ENCODE measurements around the gene KRTAP29-1.
"Not testable (repeated sequence)": the region's sequence is repeated elsewhere in the genome, so short reads cannot be mapped to it uniquely, and the experiment has no call there.

Gene KRTAP29-1

GRCh38 chr17:41296846-41297245 lies 5.8 kb downstream of the KRTAP29-1 start:
- no peak for DNase-seq

- no peak for DNase-seq
These were observed 8.6 kb downstream of the KRTAP29-1 start for GRCh38 chr17:41294016-41294415.

- no peak for DNase-seq
These were observed 15.6 kb downstream of the KRTAP29-1 start for GRCh38 chr17:41287050-41287449.

GRCh38 chr17:41284546-41284945 lies 18.1 kb downstream of the KRTAP29-1 start:
- DNase-seq = no peak

GRCh38 chr17:41284043-41284442 lies 18.6 kb downstream of the KRTAP29-1 start:
- DNase-seq = no peak

GRCh38 chr17:41278176-41278955 lies 24.3 kb downstream of the KRTAP29-1 start:
- DNase-seq = no peak

- not testable (repeated sequence) for DNase-seq
These were observed 26.9 kb downstream of the KRTAP29-1 start, which contains the start of gene KRTAP9-7 for GRCh38 chr17:41275648-41276190. Gene KRTAP9-7 (plus strand): TSS chr17:41275698. CDS start chr17:41275698, 0 bp downstream.

- no peak for DNase-seq
These were observed 30.8 kb downstream of the KRTAP29-1 start for GRCh38 chr17:41271858-41272257.

- DNase-seq = not testable (repeated sequence)
These were observed 31.3 kb downstream of the KRTAP29-1 start for GRCh38 chr17:41271323-41271722.

GRCh38 chr17:41267711-41268110 lies 34.9 kb downstream of the KRTAP29-1 start:
- DNase-seq = no peak

- DNase-seq = no peak
These were observed 37.6 kb downstream of the KRTAP29-1 start, which contains the start of gene KRTAP9-6 for GRCh38 chr17:41265078-41265477. Gene KRTAP9-6 (plus strand): TSS chr17:41265378. CDS start chr17:41265378, 0 bp downstream.

GRCh38 chr17:41264599-41264998 lies 38.1 kb downstream of the KRTAP29-1 start:
- no peak for DNase-seq

GRCh38 chr17:41263212-41263611 lies 39.4 kb downstream of the KRTAP29-1 start:
- DNase-seq = no peak

GRCh38 chr17:41258406-41258805 lies 44.2 kb downstream of the KRTAP29-1 start:
- no peak for DNase-seq

- DNase-seq = no peak
These were observed 46.4 kb downstream of the KRTAP29-1 start for GRCh38 chr17:41256291-41256685.

GRCh38 chr17:41255381-41256290 lies 47.0 kb downstream of the KRTAP29-1 start, which contains the start of gene KRTAP9-9:
Gene KRTAP9-9 (plus strand): TSS chr17:41255384.
- not testable (repeated sequence) for DNase-seq

- DNase-seq = no peak
These were observed 47.8 kb downstream of the KRTAP29-1 start for GRCh38 chr17:41254861-41255260.

All from CD4-positive, alpha-beta T cell treated with Interleukin-10 for 1 hour (primary cell).